K562 (cell line): ENCODE measurements around the gene SIGLEC11. TPM values are rescaled to one million over a fixed set of nuclear protein-coding genes. Genes with fewer than 3 reads are reported as not detected.

Experiments
- ARID2 ChIP-seq: fragments of 450-650 bp; IDR thresholded peaks from 2 replicates; pipeline ENCODE4 v1.6.1; 2017; ENCODE audit warnings: antibody characterized with exemption, mild to moderate bottlenecking
- ATF7 ChIP-seq: fragments of 450-650 bp; IDR thresholded peaks from 2 replicates; pipeline ENCODE4 v1.7.1; 2014; ENCODE audit warnings: mild to moderate bottlenecking, moderate library complexity
- BACH1 ChIP-seq: fragments of 200-800 bp; sonication (Bioruptor generic); IDR thresholded peaks from 2 replicates; pipeline ENCODE4 v1.6.1; 2016; ENCODE audit warnings: missing genetic modification characterization, missing compliant biosample characterization
- E4F1 ChIP-seq: fragments of 250-450 bp; sonication (Bioruptor Pico); IDR thresholded peaks from 2 replicates; pipeline ENCODE4 v1.5.0; 2021; ENCODE audit warnings: mild to moderate bottlenecking, borderline replicate concordance
- MBD1 ChIP-seq: fragments of 250-450 bp; sonication (Bioruptor Pico); IDR thresholded peaks from 2 replicates; pipeline ENCODE4 v1.8.0; 2022; ENCODE audit warnings: inconsistent platforms
- MITF ChIP-seq: IDR thresholded peaks from 2 replicates; pipeline ENCODE4 v1.6.1; 2014; ENCODE audit warnings: antibody characterized with exemption
- NEUROD1 ChIP-seq: fragments of 150-350 bp; IDR thresholded peaks from 2 replicates; pipeline ENCODE4 v1.6.1; 2014; ENCODE audit warnings: borderline replicate concordance, low read length, low read depth; ENCODE audit not compliant: partially characterized antibody
- ZC3H8 ChIP-seq: fragments of 450-650 bp; IDR thresholded peaks from 2 replicates; pipeline ENCODE4 v1.6.1; 2017
- ZFP1 ChIP-seq: fragments of 450-650 bp; formaldehyde crosslinking; IDR thresholded peaks from 2 replicates; pipeline ENCODE4 v1.4.0; 2020; ENCODE audit warnings: mild to moderate bottlenecking, mixed read lengths
- ZNF668 ChIP-seq: fragments of 250-450 bp; sonication (Bioruptor Pico); IDR thresholded peaks from 2 replicates; pipeline ENCODE4 v1.8.0; 2022; ENCODE audit warnings: mild to moderate bottlenecking, inconsistent platforms
- ZNF740 ChIP-seq, 3 experiments: fragments of 200-800 bp in 1 of 3; sonication (Bioruptor generic) in 1 of 3; sonication (generic) in 1 of 3; formaldehyde crosslinking in 1 of 3; IDR thresholded peaks; 2 replicates each; pipeline versions ENCODE4 v1.6.1 to v1.8.0; 2016 to 2022; ENCODE audit warnings: mild to moderate bottlenecking in 2 of 3, missing compliant biosample characterization in 2 of 3, missing genetic modification characterization in 2 of 3, missing genetic modification reagents in 1 of 3
- ZNF766 ChIP-seq: fragments of 200-800 bp; sonication (Bioruptor generic); conservative IDR thresholded peaks from 2 replicates; pipeline ENCODE4 v1.6.1; 2016; ENCODE audit warnings: missing genetic modification characterization, missing compliant biosample characterization
- ZNF830 ChIP-seq: fragments of 250-450 bp; sonication (Bioruptor Pico); IDR thresholded peaks from 2 replicates; pipeline ENCODE4 v1.5.0; 2021; ENCODE audit warnings: mild to moderate bottlenecking
- polyA plus RNA-seq, 8 experiments: library from polyadenylated mRNA; depleted of rRNA in 4 of 8; stranded (reverse) in 5 of 8; unstranded in 3 of 8; fragments of >200 nt; fragmentation: Nextera tagmentation in 2 of 8; fragmentation: Illumina TruSeq in 1 of 8; extraction: Ambion mirVana in 2 of 8; extraction: Trizol in 1 of 8; gene quantifications; 2 replicates each; pipeline versions ENCODE4 v1.2.1 to v1.2.3, GENCODE V29; 2011 to 2014; ENCODE audit warnings: inconsistent platforms in 1 of 8, missing spikeins in 1 of 8
- total RNA-seq, 7 experiments: library from RNA; depleted of rRNA in 6 of 7; stranded (reverse); fragments of >200 nt in 6 of 7; fragmentation: Illumina TruSeq in 2 of 7; extraction: Trizol in 2 of 7; gene quantifications; 2 replicates each; pipeline versions ENCODE4 v1.2.1 to v1.2.3, GENCODE V29; 2011 to 2021; ENCODE audit warnings: low replicate concordance in 1 of 7

SIGLEC11 gene
- total and polyA plus RNA-seq, 9 of the 15 experiments (the other 6 are each of a cell fraction or from before 2014, with no cell fraction given): not detected

- no peak for TF ChIP-seq E4F1 (CRISPR knock-in tag)
- TF ChIP-seq ZNF740 (CRISPR knock-in tag; IDR thresholded peaks at IDR 0.05): no peak; the same call in 1 of the 2 replicates
- no peak for TF ChIP-seq ZNF740 (tag; IDR thresholded peaks at IDR 0.05)
- TF ChIP-seq MBD1 (CRISPR knock-in tag): no peak
- no peak for TF ChIP-seq ZFP1 (CRISPR knock-in tag)
- TF ChIP-seq ATF7: peak; percentile 81
- TF ChIP-seq MITF: no peak
- no peak for TF ChIP-seq ZC3H8
- TF ChIP-seq BACH1 (tag): peak; percentile 43; the same call in 1 of the 2 replicates
- TF ChIP-seq ZNF830: no peak
- TF ChIP-seq ZNF668 (CRISPR knock-in tag): no peak
- no peak for TF ChIP-seq ARID2
- TF ChIP-seq ZNF766 (CRISPR knock-in tag): peak; percentile 86
- TF ChIP-seq NEUROD1: peak; percentile 80
Measured at GRCh38 chr19:49924004-49924880, 36.7 kb downstream of the SIGLEC11 start (continued).
